ENCODE results near the gene SEMA3C.

Gene SEMA3C

GRCh38 chr7:80830010-80830409 lies 88.8 kb downstream of the SEMA3C start (continued):
- TF ChIP-seq ZNF518A (tag by site-specific recombination; conservative IDR thresholded peaks at IDR 0.05; ENCODE audit: low read depth) = no peak

GRCh38 chr7:80829527-80829926 lies 89.3 kb downstream of the SEMA3C start:
- H3K27ac ChIP-seq (ENCODE audit: extremely low read depth, low read depth, low read length) = no peak overlapping the region
- CTCF ChIA-PET = interaction anchor here (0.9 to 1.5 kb wide), 2 partner anchors 13 to 153 kb away, joined by 3 read pairs; no protein-coding TSS in a partner anchor
- POLR2A ChIA-PET = no interaction called here
- peaks cover 53% of the 10 kb centered on the region for H3K4me1 ChIP-seq (ENCODE audit: control insufficient read depth, insufficient read depth, low read length)
- H3K9me3 ChIP-seq (ENCODE audit: control insufficient read depth, insufficient read depth, low read depth, low read length) = no peaks in the 10 kb centered on the region
- no peaks in the 10 kb centered on the region for H3K36me3 ChIP-seq (ENCODE audit: control insufficient read depth in 2 of 2, insufficient read depth in 1 of 2, low read length in 2 of 2)
- H3K4me3 ChIP-seq (ENCODE audit: low read depth, low read length) = no peak overlapping the region
- TF ChIP-seq ZNF785 (tag by site-specific recombination; IDR thresholded peaks at IDR 0.05) = no peak
- no peak for TF ChIP-seq AEBP2 (tag by site-specific recombination; IDR thresholded peaks at IDR 0.05; ENCODE audit: borderline replicate concordance)
- no peak for TF ChIP-seq ZNF629 (tag by site-specific recombination; IDR thresholded peaks at IDR 0.05)
- no peak for TF ChIP-seq ZNF239 (tag by site-specific recombination; IDR thresholded peaks at IDR 0.05)
- TF ChIP-seq ZBTB11 (tag by site-specific recombination; conservative IDR thresholded peaks at IDR 0.05; ENCODE audit: low read depth) = no peak
- no peak for TF ChIP-seq MEIS1 (CRISPR knock-in tag; IDR thresholded peaks at IDR 0.05; ENCODE audit: borderline replicate concordance)
- no peak for TF ChIP-seq ZNF548 (tag by site-specific recombination; IDR thresholded peaks at IDR 0.05)

- Histone ChIP-seq H3K9me3 (ENCODE audit: control insufficient read depth, insufficient read depth, low read depth, low read length) (no peaks in the 10 kb centered on the region), H3K27ac (ENCODE audit: extremely low read depth, low read depth, low read length) (no peak overlapping the region), H3K4me1 (ENCODE audit: control insufficient read depth, insufficient read depth, low read length) (peaks cover 51% of the 10 kb centered on the region), H3K4me3 (ENCODE audit: low read depth, low read length) (no peak overlapping the region), H3K36me3 (ENCODE audit: control insufficient read depth in 2 of 2, insufficient read depth in 1 of 2, low read length in 2 of 2) (no peaks in the 10 kb centered on the region)
- ChIA-PET POLR2A (no interaction called here), CTCF (no interaction called here)
- TF ChIP-seq ZNF335 (tag by site-specific recombination; conservative IDR thresholded peaks at IDR 0.05) (no peak), ZNF518A (tag by site-specific recombination; conservative IDR thresholded peaks at IDR 0.05; ENCODE audit: low read depth) (no peak), ZNF362 (tag by site-specific recombination; IDR thresholded peaks at IDR 0.05) (peak; percentile 79), SETDB1 (IDR thresholded peaks at IDR 0.05; ENCODE audit: insufficient read length, low read length) (no peak)
These were observed 91.6 kb downstream of the SEMA3C start for GRCh38 chr7:80827239-80827633.
